Measurements from ENCODE around the gene VSTM1.

Gene VSTM1

GRCh38 chr19:54017261-54017660 is 46.4 kb downstream of the VSTM1 start:
- H3K27me3 ChIP-seq (ENCODE audit: insufficient read depth, poor library complexity, severe bottlenecking): no peaks in the 10 kb centered on the region
- H3K4me3 ChIP-seq (ENCODE audit: severe bottlenecking): no peak overlapping the region
- no peak for DNase-seq (ENCODE audit: low spot score)
- no peaks in the 10 kb centered on the region for H3K9me3 ChIP-seq (ENCODE audit: severe bottlenecking)
- no peak for ATAC-seq (ENCODE audit: low read depth)
- no peak for TF ChIP-seq CTCF (IDR thresholded peaks at IDR 0.05; ENCODE audit: poor library complexity, severe bottlenecking)
- peaks cover 15% of the 10 kb centered on the region for H3K4me1 ChIP-seq (ENCODE audit: insufficient read depth, poor library complexity, severe bottlenecking)
- no peaks in the 10 kb centered on the region for H3K36me3 ChIP-seq (ENCODE audit: low read depth)
- no peak overlapping the region for H3K27ac ChIP-seq (ENCODE audit: poor library complexity, severe bottlenecking)

GRCh38 chr19:54014920-54015560 is 48.7 kb downstream of the VSTM1 start:
- ATAC-seq (ENCODE audit: low read depth) (no peak), DNase-seq (ENCODE audit: low spot score) (no peak)
- H3K9me3 ChIP-seq (ENCODE audit: severe bottlenecking): no peaks in the 10 kb centered on the region
- H3K36me3 ChIP-seq (ENCODE audit: low read depth): no peaks in the 10 kb centered on the region
- H3K27me3 ChIP-seq (ENCODE audit: insufficient read depth, poor library complexity, severe bottlenecking): no peaks in the 10 kb centered on the region
- peaks cover 11% of the 10 kb centered on the region for H3K4me1 ChIP-seq (ENCODE audit: insufficient read depth, poor library complexity, severe bottlenecking)
- no peak overlapping the region for H3K27ac ChIP-seq (ENCODE audit: poor library complexity, severe bottlenecking)
- H3K4me3 ChIP-seq (ENCODE audit: severe bottlenecking): no peak overlapping the region
- no peak for TF ChIP-seq CTCF (IDR thresholded peaks at IDR 0.05; ENCODE audit: poor library complexity, severe bottlenecking)

GRCh38 chr19:54013866-54014265 is 49.8 kb downstream of the VSTM1 start:
- Histone ChIP-seq H3K4me3 (ENCODE audit: severe bottlenecking) (no peak overlapping the region), H3K27me3 (ENCODE audit: insufficient read depth, poor library complexity, severe bottlenecking) (no peaks in the 10 kb centered on the region), H3K36me3 (ENCODE audit: low read depth) (no peaks in the 10 kb centered on the region), H3K4me1 (ENCODE audit: insufficient read depth, poor library complexity, severe bottlenecking) (peaks cover under 1% of the 10 kb centered on the region), H3K27ac (ENCODE audit: poor library complexity, severe bottlenecking) (no peak overlapping the region), H3K9me3 (ENCODE audit: severe bottlenecking) (no peaks in the 10 kb centered on the region)
- no peak for TF ChIP-seq CTCF (IDR thresholded peaks at IDR 0.05; ENCODE audit: poor library complexity, severe bottlenecking)
- DNase-seq (ENCODE audit: low spot score): no peak
- no peak for ATAC-seq (ENCODE audit: low read depth)

- no peak for TF ChIP-seq CTCF (IDR thresholded peaks at IDR 0.05; ENCODE audit: poor library complexity, severe bottlenecking)
- no peak overlapping the region for H3K4me3 ChIP-seq (ENCODE audit: severe bottlenecking)
- no peaks in the 10 kb centered on the region for H3K27me3 ChIP-seq (ENCODE audit: insufficient read depth, poor library complexity, severe bottlenecking)
- DNase-seq (ENCODE audit: low spot score): no peak
- H3K27ac ChIP-seq (ENCODE audit: poor library complexity, severe bottlenecking): no peak overlapping the region
- no peaks in the 10 kb centered on the region for H3K9me3 ChIP-seq (ENCODE audit: severe bottlenecking)
- no peak for ATAC-seq (ENCODE audit: low read depth)
- no peaks in the 10 kb centered on the region for H3K36me3 ChIP-seq (ENCODE audit: low read depth)
- peaks cover 7% of the 10 kb centered on the region for H3K4me1 ChIP-seq (ENCODE audit: insufficient read depth, poor library complexity, severe bottlenecking)
Measured at GRCh38 chr19:54011507-54012211, 52.0 kb downstream of the VSTM1 start.

GRCh38 chr19:54010474-54010873 is 53.2 kb downstream of the VSTM1 start:
- Histone ChIP-seq H3K4me3 (ENCODE audit: severe bottlenecking) (no peak overlapping the region), H3K27me3 (ENCODE audit: insufficient read depth, poor library complexity, severe bottlenecking) (no peaks in the 10 kb centered on the region), H3K27ac (ENCODE audit: poor library complexity, severe bottlenecking) (no peak overlapping the region), H3K4me1 (ENCODE audit: insufficient read depth, poor library complexity, severe bottlenecking) (peaks cover 7% of the 10 kb centered on the region), H3K36me3 (ENCODE audit: low read depth) (no peaks in the 10 kb centered on the region), H3K9me3 (ENCODE audit: severe bottlenecking) (no peaks in the 10 kb centered on the region)
- ATAC-seq (ENCODE audit: low read depth) (no peak), DNase-seq (ENCODE audit: low spot score) (no peak)
- no peak for TF ChIP-seq CTCF (IDR thresholded peaks at IDR 0.05; ENCODE audit: poor library complexity, severe bottlenecking)

Measured in RWPE2 (cell line).